Mesothelial cell of epicardium (in vitro differentiated cells): Measurements from ENCODE around the gene ABCG4. TPM values are rescaled to one million over a fixed set of nuclear protein-coding genes. Genes with fewer than 3 reads are reported as not detected.
"Not testable (repeated sequence)": the region's sequence is repeated elsewhere in the genome, so short reads cannot be mapped to it uniquely, and the experiment has no call there.

Source experiments
- DNase-seq, 2 experiments: peaks; one replicate each; pipeline ENCODE4 v3.0.0; 2021; ENCODE audit warnings: low spot score in 2 of 2; ENCODE audit not compliant: unreplicated experiment in 2 of 2
- H3K27ac Mint-ChIP-seq: 2 replicates; pipeline ENCODE4 v1.8.0; 2021; ENCODE audit warnings: mixed read lengths
- H3K27me3 Mint-ChIP-seq: 2 replicates; pipeline ENCODE4 v1.8.0; 2021; ENCODE audit warnings: low read depth, mixed read lengths
- H3K36me3 Mint-ChIP-seq: 2 replicates; pipeline ENCODE4 v1.8.0; 2021; ENCODE audit warnings: mixed read lengths
- H3K4me1 Mint-ChIP-seq: 2 replicates; pipeline ENCODE4 v1.8.0; 2021; ENCODE audit warnings: mixed read lengths
- H3K4me3 Mint-ChIP-seq: 2 replicates; pipeline ENCODE4 v1.8.0; 2021; ENCODE audit warnings: mild to moderate bottlenecking, moderate library complexity, mixed read lengths
- H3K9me3 Mint-ChIP-seq: 2 replicates; pipeline ENCODE4 v1.8.0; 2021; ENCODE audit warnings: mixed read lengths
- CTCF ChIP-seq: fragments of 200-600 bp; sonication (generic); IDR thresholded peaks from one replicate; pipeline ENCODE4 v1.5.0; 2021; ENCODE audit warnings: antibody characterized with exemption; ENCODE audit not compliant: unreplicated experiment
- total RNA-seq: library from RNA; stranded (reverse); gene quantifications from 3 replicates; pipeline ENCODE4 v1.2.1, GENCODE V29; 2021

Gene ABCG4
- total RNA-seq, 1 donor from 2014 or later: 2.6 TPM

GRCh38 chr11:119193626-119194025, 44.8 kb downstream of the ABCG4 start:
- no peaks in the 10 kb centered on the region for H3K27me3 Mint-ChIP-seq
- peaks cover 6% of the 10 kb centered on the region for H3K4me1 Mint-ChIP-seq
- DNase-seq: no peak
- no peaks in the 10 kb centered on the region for H3K36me3 Mint-ChIP-seq
- TF ChIP-seq CTCF: no peak
- H3K9me3 Mint-ChIP-seq: no peaks in the 10 kb centered on the region
- no peak overlapping the region for H3K27ac Mint-ChIP-seq
- H3K4me3 Mint-ChIP-seq: no peak overlapping the region

GRCh38 chr11:119194811-119195440, 46.1 kb downstream of the ABCG4 start:
- Mint-ChIP-seq H3K4me3 (no peak overlapping the region), H3K4me1 (peaks cover 9% of the 10 kb centered on the region), H3K27ac (no peak overlapping the region), H3K9me3 (no peaks in the 10 kb centered on the region), H3K27me3 (no peaks in the 10 kb centered on the region), H3K36me3 (no peaks in the 10 kb centered on the region)
- TF ChIP-seq CTCF: no peak
- DNase-seq: no peak

GRCh38 chr11:119195680-119196079, 46.8 kb downstream of the ABCG4 start:
- no peak for DNase-seq
- no peaks in the 10 kb centered on the region for H3K27me3 Mint-ChIP-seq
- peaks cover 9% of the 10 kb centered on the region for H3K4me1 Mint-ChIP-seq
- TF ChIP-seq CTCF: no peak
- no peaks in the 10 kb centered on the region for H3K9me3 Mint-ChIP-seq
- H3K36me3 Mint-ChIP-seq: no peaks in the 10 kb centered on the region
- no peak overlapping the region for H3K27ac Mint-ChIP-seq
- H3K4me3 Mint-ChIP-seq: no peak overlapping the region

GRCh38 chr11:119196833-119197483, 48.1 kb downstream of the ABCG4 start:
- peaks cover 9% of the 10 kb centered on the region for H3K4me1 Mint-ChIP-seq
- DNase-seq: peak in 1 of 2 experiments; percentile 67
- no peaks in the 10 kb centered on the region for H3K27me3 Mint-ChIP-seq
- TF ChIP-seq CTCF: peak; percentile 62
- H3K9me3 Mint-ChIP-seq: no peaks in the 10 kb centered on the region
- H3K4me3 Mint-ChIP-seq: no peak overlapping the region
- no peak overlapping the region for H3K27ac Mint-ChIP-seq
- H3K36me3 Mint-ChIP-seq: no peaks in the 10 kb centered on the region

GRCh38 chr11:119198925-119199324, 50.1 kb downstream of the ABCG4 start:
- H3K9me3 Mint-ChIP-seq: no peaks in the 10 kb centered on the region
- DNase-seq: no peak
- no peak overlapping the region for H3K4me3 Mint-ChIP-seq
- no peaks in the 10 kb centered on the region for H3K27me3 Mint-ChIP-seq
- no peaks in the 10 kb centered on the region for H3K36me3 Mint-ChIP-seq
- peaks cover 11% of the 10 kb centered on the region for H3K4me1 Mint-ChIP-seq
- TF ChIP-seq CTCF: no peak
- H3K27ac Mint-ChIP-seq: no peak overlapping the region

- not testable (repeated sequence) for H3K27me3 Mint-ChIP-seq, H3K36me3 Mint-ChIP-seq, H3K27ac Mint-ChIP-seq, H3K9me3 Mint-ChIP-seq, H3K4me3 Mint-ChIP-seq, DNase-seq
- peaks cover 19% of the 10 kb centered on the region for H3K4me1 Mint-ChIP-seq
Observed at GRCh38 chr11:119201236-119201635, 52.4 kb downstream of the ABCG4 start.
